BJ (cell line): Measurements from ENCODE around the gene CCNT2. TPM values are rescaled to one million over a fixed set of nuclear protein-coding genes. Genes with fewer than 3 reads are reported as not detected.
"Not testable (repeated sequence)": the region's sequence is repeated elsewhere in the genome, so short reads cannot be mapped to it uniquely, and the experiment has no call there.

ENCODE experiments used
- CTCF ChIA-PET: fragments of 350-600 bp; formaldehyde crosslinking; extraction: SDS; loops from one replicate; lab custom pipeline; 2021; ENCODE audit warnings: antibody characterized with exemption, inconsistent platforms; lab: Yijun Ruan, JAX
- POLR2A ChIA-PET: fragments of 300-600 bp; sonication (Branson Sonifier 250); formaldehyde crosslinking; extraction: SDS; loops from one replicate; lab custom pipeline; 2021; ENCODE audit warnings: antibody characterized with exemption; lab: Charles Lee
- DNase-seq: peaks from one replicate; pipeline ENCODE4 v3.0.0-alpha.2; 2011; ENCODE audit warnings: low read depth
- H3K27me3 ChIP-seq: 2 replicates; pipeline ENCODE4 v1.6.0; 2011; ENCODE audit warnings: low read length; ENCODE audit not compliant: control insufficient read depth, insufficient read depth
- H3K36me3 ChIP-seq: 2 replicates; pipeline ENCODE4 v1.5.1; 2011; ENCODE audit warnings: low read length; ENCODE audit not compliant: control insufficient read depth, insufficient read depth
- H3K4me3 ChIP-seq: 2 replicates; pipeline ENCODE4 v1.5.1; 2011; ENCODE audit warnings: low read depth, mild to moderate bottlenecking, control low read depth, low read length
- polyA plus RNA-seq: library from polyadenylated mRNA; depleted of rRNA; stranded (reverse); fragments of >200 nt; gene quantifications from 2 replicates; pipeline ENCODE4 v1.2.3, GENCODE V29; 2011
- TF ChIP-seq, protein P1 (sequence below): IDR thresholded peaks from 2 replicates; pipeline ENCODE4 v1.5.1; 2011; ENCODE audit warnings: low read depth, mild to moderate bottlenecking, control low read depth, inconsistent platforms, low read length, moderate library complexity; ENCODE audit not compliant: insufficient read depth

The CCNT2 gene
- polyA plus RNA-seq, 1 experiment: 9.1 TPM

DNA sequence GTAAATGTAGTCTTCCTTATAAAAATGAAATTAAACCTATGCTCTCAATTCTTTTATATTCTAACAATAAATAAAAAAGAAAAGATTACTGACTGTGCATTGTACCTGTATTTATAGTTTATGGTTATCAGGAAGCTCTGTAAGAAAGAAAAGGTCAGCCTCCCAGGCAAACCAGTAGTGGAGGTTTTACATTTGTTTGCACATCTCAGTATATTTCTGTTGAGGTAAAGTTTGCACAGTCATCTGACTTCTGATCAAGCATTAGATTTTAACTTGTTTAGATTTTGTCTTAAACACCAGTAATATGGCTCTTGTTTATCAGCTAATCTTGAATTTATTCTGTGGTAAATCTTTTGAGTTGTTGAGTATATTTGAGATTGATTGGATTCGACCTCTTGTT, 37.1 kb downstream of the CCNT2 start:
- no peak overlapping the region for H3K4me3 ChIP-seq
- no peaks in the 10 kb centered on the region for H3K27me3 ChIP-seq
- DNase-seq: no peak
- H3K36me3 ChIP-seq: peaks cover 10% of the 10 kb centered on the region
- TF ChIP-seq, protein P1, sequence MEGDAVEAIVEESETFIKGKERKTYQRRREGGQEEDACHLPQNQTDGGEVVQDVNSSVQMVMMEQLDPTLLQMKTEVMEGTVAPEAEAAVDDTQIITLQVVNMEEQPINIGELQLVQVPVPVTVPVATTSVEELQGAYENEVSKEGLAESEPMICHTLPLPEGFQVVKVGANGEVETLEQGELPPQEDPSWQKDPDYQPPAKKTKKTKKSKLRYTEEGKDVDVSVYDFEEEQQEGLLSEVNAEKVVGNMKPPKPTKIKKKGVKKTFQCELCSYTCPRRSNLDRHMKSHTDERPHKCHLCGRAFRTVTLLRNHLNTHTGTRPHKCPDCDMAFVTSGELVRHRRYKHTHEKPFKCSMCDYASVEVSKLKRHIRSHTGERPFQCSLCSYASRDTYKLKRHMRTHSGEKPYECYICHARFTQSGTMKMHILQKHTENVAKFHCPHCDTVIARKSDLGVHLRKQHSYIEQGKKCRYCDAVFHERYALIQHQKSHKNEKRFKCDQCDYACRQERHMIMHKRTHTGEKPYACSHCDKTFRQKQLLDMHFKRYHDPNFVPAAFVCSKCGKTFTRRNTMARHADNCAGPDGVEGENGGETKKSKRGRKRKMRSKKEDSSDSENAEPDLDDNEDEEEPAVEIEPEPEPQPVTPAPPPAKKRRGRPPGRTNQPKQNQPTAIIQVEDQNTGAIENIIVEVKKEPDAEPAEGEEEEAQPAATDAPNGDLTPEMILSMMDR: no peak
- POLR2A ChIA-PET: no interaction called here
- CTCF ChIA-PET: interaction anchor here (1.0 kb wide), 1 partner anchor 16 kb away, joined by 7 read pairs; no protein-coding TSS in a partner anchor

GRCh38 chr2:134957477-134957876, 38.9 kb downstream of the CCNT2 start:
- DNase-seq: no peak
- Histone ChIP-seq H3K27me3 (no peaks in the 10 kb centered on the region), H3K36me3 (peaks cover 10% of the 10 kb centered on the region), H3K4me3 (no peak overlapping the region)
- ChIA-PET CTCF (no interaction called here), POLR2A (no interaction called here)
- TF ChIP-seq, protein P1: no peak

GRCh38 chr2:134967166-134967565, 48.5 kb downstream of the CCNT2 start:
- H3K36me3 ChIP-seq, POLR2A ChIA-PET, H3K27me3 ChIP-seq, DNase-seq, CTCF ChIA-PET, H3K4me3 ChIP-seq: not testable (repeated sequence)

DNA sequence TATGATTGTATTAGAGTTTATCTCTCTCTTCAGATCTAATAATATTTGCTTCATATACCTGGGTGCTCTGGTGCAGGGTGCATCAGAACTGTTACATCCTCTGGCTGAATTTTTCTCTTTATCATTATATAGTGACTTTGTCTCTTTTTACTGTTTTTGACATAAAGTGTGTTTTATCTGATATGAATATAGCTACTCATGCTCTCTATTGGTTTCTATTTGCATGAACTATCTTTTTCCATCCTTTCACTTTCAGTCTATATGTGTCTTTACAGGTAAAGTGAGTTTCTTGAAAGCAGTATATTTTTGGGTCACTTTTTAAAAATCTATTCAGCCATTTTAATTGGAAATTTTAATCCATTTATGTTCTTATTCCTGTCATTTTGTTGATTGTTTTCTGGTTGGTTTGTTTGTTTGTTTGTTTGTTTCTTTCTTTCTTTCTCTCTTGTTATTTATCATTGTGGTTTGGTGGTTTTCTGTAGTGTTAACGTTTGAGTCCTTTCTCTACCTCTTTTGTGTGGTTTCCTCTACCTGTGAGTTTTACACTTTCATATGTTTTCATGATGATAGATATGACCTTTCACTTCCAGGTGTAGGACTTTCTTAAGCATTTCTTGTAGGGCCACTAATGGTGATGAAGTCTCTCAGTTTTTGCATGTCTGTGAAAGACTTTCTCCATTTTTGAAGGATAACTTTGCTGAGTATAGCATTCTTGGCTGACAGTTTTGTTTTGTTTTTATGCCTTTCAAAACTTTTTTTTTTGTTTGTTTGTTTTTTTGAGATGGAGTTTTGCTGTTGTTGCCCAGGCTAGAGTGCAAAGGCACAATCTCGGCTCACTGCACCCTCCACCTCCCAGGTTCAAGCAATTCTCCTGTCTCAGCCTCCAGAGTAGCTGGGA, 54.9 kb downstream of the CCNT2 start:
- ChIA-PET CTCF (no interaction called here), POLR2A (no interaction called here)
- H3K36me3 ChIP-seq: no peaks in the 10 kb centered on the region
- TF ChIP-seq, protein P1: no peak
- no peaks in the 10 kb centered on the region; the same call in 1 of the 2 replicates for H3K27me3 ChIP-seq
- no peak for DNase-seq
- no peak overlapping the region for H3K4me3 ChIP-seq

DNA sequence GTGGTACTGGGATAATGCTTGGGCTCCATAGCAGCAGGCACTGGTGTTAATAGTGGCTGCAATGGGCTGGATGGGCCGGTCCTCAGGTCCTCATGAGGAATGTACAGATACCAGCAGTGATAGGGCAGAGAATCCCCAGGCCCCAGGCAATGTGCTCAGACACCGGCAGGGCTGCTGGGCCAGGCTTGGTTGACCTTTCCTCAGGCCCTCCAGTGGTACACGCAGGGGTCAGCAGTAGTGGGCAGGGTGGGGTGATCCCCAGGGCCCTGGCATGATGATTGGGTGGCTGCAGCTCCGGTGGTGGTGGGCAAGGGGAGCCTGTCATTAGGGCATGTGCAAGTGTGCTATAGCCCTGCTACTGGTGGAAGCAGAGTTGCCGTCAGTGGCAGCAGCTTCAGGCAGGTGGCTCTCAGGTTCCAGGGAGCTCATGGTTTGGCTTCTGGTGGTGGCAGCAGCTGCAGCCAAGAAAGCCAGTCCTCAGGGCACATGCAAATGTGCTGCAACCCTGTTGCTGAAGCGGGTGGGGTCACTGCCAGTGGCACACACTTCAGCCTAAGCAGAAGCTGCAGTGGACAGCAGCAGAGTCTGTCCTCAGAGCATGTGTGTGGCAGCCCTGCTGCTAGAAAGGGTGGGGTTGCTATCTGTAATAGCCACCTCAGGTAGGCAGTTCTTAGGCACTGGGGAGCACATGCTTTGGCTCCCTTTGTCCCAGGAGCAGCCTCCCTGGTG, 56.8 kb downstream of the CCNT2 start:
- TF ChIP-seq, protein P1: no peak
- no peak overlapping the region for H3K4me3 ChIP-seq
- CTCF ChIA-PET: no interaction called here
- no peaks in the 10 kb centered on the region; the same call in 1 of the 2 replicates for H3K27me3 ChIP-seq
- DNase-seq: no peak
- POLR2A ChIA-PET: no interaction called here
- H3K36me3 ChIP-seq: no peaks in the 10 kb centered on the region
